ENCODE measurements around the gene CD6. TPM values are rescaled to one million over a fixed set of nuclear protein-coding genes. Genes with fewer than 3 reads are reported as not detected.

Gene CD6
- total RNA-seq, 1 donor from 2014 or later = 12.0 TPM

DNA sequence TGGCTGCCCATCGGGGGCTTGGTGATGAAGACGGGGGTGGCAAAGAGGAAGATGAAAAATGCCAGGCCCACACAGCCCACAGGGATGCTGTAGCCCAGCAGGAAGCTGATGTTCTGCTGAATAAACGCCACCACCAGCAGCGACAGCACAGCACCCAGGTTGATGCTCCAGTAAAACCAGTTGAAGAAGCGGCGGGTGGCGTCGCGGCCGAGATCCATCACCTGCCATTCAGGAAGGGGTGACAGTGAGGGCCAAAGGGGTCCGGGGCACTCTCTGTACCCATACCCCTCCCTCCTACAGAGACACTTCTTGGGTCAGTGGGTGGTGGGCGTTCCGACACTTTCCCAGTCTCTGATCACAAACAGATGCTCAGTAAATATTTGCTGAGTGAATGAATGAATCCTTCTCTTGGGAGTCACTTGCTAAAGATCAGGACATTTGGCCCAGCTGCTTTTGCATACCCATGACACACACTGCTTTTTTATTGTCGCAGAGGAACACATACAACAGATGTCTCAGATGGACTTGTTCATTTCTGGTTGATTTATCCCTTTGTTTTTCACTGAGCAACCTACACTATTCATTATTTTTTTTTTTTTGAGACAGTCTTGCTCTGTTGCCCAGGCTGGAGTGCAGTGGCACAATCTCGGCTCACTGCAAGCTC lies 24.7 kb upstream of the CD6 start:
- H3K36me3 Mint-ChIP-seq (ENCODE audit: low read depth) = peaks cover 63% of the 10 kb centered on the region
- H3K4me3 Mint-ChIP-seq = no peak overlapping the region
- no peaks in the 10 kb centered on the region for H3K9me3 Mint-ChIP-seq
- TF ChIP-seq, protein P1, sequence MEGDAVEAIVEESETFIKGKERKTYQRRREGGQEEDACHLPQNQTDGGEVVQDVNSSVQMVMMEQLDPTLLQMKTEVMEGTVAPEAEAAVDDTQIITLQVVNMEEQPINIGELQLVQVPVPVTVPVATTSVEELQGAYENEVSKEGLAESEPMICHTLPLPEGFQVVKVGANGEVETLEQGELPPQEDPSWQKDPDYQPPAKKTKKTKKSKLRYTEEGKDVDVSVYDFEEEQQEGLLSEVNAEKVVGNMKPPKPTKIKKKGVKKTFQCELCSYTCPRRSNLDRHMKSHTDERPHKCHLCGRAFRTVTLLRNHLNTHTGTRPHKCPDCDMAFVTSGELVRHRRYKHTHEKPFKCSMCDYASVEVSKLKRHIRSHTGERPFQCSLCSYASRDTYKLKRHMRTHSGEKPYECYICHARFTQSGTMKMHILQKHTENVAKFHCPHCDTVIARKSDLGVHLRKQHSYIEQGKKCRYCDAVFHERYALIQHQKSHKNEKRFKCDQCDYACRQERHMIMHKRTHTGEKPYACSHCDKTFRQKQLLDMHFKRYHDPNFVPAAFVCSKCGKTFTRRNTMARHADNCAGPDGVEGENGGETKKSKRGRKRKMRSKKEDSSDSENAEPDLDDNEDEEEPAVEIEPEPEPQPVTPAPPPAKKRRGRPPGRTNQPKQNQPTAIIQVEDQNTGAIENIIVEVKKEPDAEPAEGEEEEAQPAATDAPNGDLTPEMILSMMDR (IDR thresholded peaks at IDR 0.05) = no peak
- intact Hi-C loops (cut with micrococcal nuclease) = no loop called here
- ChIA-PET POLR2A (interaction anchor here (1.9 kb wide), 1 partner anchor 10 kb away, joined by 5 read pairs; no protein-coding TSS in a partner anchor), CTCF (interaction anchor here (1.2 to 2.3 kb wide), 2 partner anchors 31 to 182 kb away, joined by 3 to 7 read pairs; no protein-coding TSS in a partner anchor)
- no peak overlapping the region for H3K27ac Mint-ChIP-seq
- no peak for ATAC-seq (ENCODE audit: low read depth)
- DNase-seq = no peak
- peaks cover 70% of the 10 kb centered on the region for H3K4me1 Mint-ChIP-seq
- no peaks in the 10 kb centered on the region for H3K27me3 Mint-ChIP-seq

DNA sequence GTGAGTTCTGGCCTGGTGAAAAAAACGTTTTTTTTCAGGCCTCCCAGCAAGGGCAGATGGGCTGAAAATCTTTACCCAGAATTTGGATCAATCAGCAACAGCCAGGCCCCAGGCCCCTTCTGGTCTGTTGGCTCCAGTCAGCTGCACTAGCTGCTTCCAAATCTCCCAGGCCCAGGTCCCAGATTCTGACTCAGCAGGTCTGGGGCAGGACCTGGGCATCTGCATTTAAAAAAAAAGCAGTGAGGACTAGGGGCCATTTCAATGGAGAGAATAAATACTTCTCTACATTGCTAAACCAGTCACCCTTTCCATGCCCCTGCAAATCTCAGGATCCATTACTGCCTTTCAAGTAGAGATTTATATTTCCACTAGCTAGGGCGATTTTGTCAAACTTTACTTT lies 23.8 kb upstream of the CD6 start:
- CTCF ChIA-PET = no interaction called here
- no peak overlapping the region for H3K4me3 Mint-ChIP-seq

DNA sequence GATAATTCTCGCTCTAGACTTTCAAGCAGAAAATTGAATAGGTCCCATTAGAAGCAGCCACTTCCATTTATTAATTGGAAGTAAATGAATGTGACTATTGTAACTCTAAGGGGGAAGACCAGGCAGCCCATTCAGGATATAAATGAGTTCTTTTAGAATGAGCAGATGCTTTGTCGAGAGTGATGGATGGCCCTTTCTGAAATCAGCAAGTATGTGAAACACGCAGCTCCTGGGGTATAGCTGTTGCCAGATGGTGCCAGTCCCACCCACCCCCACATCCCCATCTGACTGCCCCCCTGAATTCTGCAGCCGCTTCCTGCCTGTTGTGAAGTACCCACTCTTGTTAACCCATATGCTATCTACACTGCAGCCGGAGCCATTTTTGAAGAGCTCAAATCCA lies 23.2 kb upstream of the CD6 start:
- ATAC-seq (ENCODE audit: low read depth) (no peak), DNase-seq (no peak)
- H3K27me3 Mint-ChIP-seq = no peaks in the 10 kb centered on the region
- peak overlapping the region; percentile 5 for H3K27ac Mint-ChIP-seq
- no peaks in the 10 kb centered on the region for H3K9me3 Mint-ChIP-seq
- peak overlapping the region; percentile 37 for H3K4me3 Mint-ChIP-seq
- CTCF ChIA-PET = no interaction called here
- POLR2A ChIA-PET = interaction anchor here (1.5 to 1.6 kb wide), 2 partner anchors 24 to 33 kb away, joined by 5 to 11 read pairs; partner anchors contain the start of gene TMEM132A
- H3K36me3 Mint-ChIP-seq (ENCODE audit: low read depth) = peaks cover 52% of the 10 kb centered on the region
- H3K4me1 Mint-ChIP-seq = peaks cover 70% of the 10 kb centered on the region
- TF ChIP-seq, protein P1 (IDR thresholded peaks at IDR 0.05) = no peak
- intact Hi-C loops (cut with micrococcal nuclease) = no loop called here

More for the DNA sequence above, 23.8 kb upstream of the CD6 start:
- DNase-seq (no peak), ATAC-seq (ENCODE audit: low read depth) (no peak)
- TF ChIP-seq, protein P1 (IDR thresholded peaks at IDR 0.05) = no peak
- H3K27ac Mint-ChIP-seq = no peak overlapping the region
- intact Hi-C loops (cut with micrococcal nuclease) = no loop called here
- H3K9me3 Mint-ChIP-seq = no peaks in the 10 kb centered on the region
- H3K4me1 Mint-ChIP-seq = peaks cover 69% of the 10 kb centered on the region
- no peaks in the 10 kb centered on the region for H3K27me3 Mint-ChIP-seq
- H3K36me3 Mint-ChIP-seq (ENCODE audit: low read depth) = peaks cover 57% of the 10 kb centered on the region
- POLR2A ChIA-PET = interaction anchor here (1.5 to 1.6 kb wide), 2 partner anchors 24 to 33 kb away, joined by 5 to 11 read pairs; partner anchors contain the start of gene TMEM132A

DNA sequence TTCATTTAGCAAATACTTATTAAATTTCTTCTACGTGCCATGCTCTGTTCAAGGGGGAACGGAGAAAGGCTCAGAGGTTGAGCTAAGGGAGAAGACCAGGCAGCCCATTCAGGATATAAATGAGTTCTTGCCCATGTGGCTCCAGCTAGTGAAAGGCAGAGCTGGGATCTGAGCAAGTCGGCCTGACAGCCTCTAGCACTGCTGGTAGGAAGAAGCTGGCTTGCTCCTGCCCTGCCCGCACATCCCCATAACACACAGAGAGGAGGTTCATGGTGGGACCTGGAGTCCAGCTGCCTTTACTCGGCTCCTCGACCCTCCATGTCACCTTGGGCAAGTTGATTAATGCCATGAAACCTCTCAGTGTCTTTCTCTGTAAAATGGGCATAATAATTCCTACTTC lies 21.5 kb upstream of the CD6 start:
- DNase-seq (no peak), ATAC-seq (ENCODE audit: low read depth) (no peak)
- Mint-ChIP-seq H3K36me3 (ENCODE audit: low read depth) (peaks cover 35% of the 10 kb centered on the region), H3K9me3 (no peaks in the 10 kb centered on the region), H3K27ac (peak overlapping the region; percentile 69), H3K27me3 (no peaks in the 10 kb centered on the region), H3K4me3 (peak overlapping the region; percentile 87), H3K4me1 (peaks cover 71% of the 10 kb centered on the region)
- POLR2A ChIA-PET = interaction anchor here (0.7 to 6.0 kb wide), 12 partner anchors 9 to 412 kb away, joined by 3 to 102 read pairs (median 4); partner anchors contain the start of genes CYB561A3, PRPF19, TMEM109 and TMEM138
- TF ChIP-seq, protein P1 (IDR thresholded peaks at IDR 0.05) = no peak
- intact Hi-C loops (cut with micrococcal nuclease) = loop anchor here (5.0 kb wide), 3 partner anchors 108 to 188 kb away; partner anchors contain the start of gene CCDC86
- CTCF ChIA-PET = interaction anchor here (0.9 to 1.7 kb wide), 6 partner anchors 8 to 62 kb away, joined by 3 to 7 read pairs (median 4); no protein-coding TSS in a partner anchor

Data from activated B cell treated with CpG ODN at 0.5 μM for 24 hours (primary cell).